Endothelial cell (in vitro differentiated cells): ENCODE data around the gene GLT6D1. TPM values are rescaled to one million over a fixed set of nuclear protein-coding genes. Genes with fewer than 3 reads are reported as not detected.

Source experiments
- DNase-seq: peaks from one replicate; pipeline ENCODE4 v3.0.0; 2021; ENCODE audit warnings: low spot score
- H3K27ac Mint-ChIP-seq: one replicate; pipeline ENCODE4 v1.8.0; 2021; ENCODE audit warnings: mixed read lengths, inconsistent platforms; ENCODE audit not compliant: unreplicated experiment
- H3K27me3 Mint-ChIP-seq: one replicate; pipeline ENCODE4 v1.8.0; 2021; ENCODE audit warnings: mild to moderate bottlenecking, moderate library complexity, mixed read lengths, inconsistent platforms; ENCODE audit not compliant: unreplicated experiment
- H3K36me3 Mint-ChIP-seq: one replicate; pipeline ENCODE4 v1.8.0; 2021; ENCODE audit warnings: mild to moderate bottlenecking, low read depth, mixed read lengths, inconsistent platforms; ENCODE audit not compliant: unreplicated experiment
- H3K4me1 Mint-ChIP-seq: one replicate; pipeline ENCODE4 v1.8.0; 2021; ENCODE audit warnings: mild to moderate bottlenecking, mixed read lengths, inconsistent platforms; ENCODE audit not compliant: unreplicated experiment
- H3K4me3 Mint-ChIP-seq: one replicate; pipeline ENCODE4 v1.8.0; 2021; ENCODE audit warnings: mild to moderate bottlenecking, mixed read lengths, inconsistent platforms; ENCODE audit not compliant: unreplicated experiment
- H3K9me3 Mint-ChIP-seq: one replicate; pipeline ENCODE4 v1.8.0; 2021; ENCODE audit warnings: mixed read lengths, inconsistent platforms; ENCODE audit not compliant: unreplicated experiment
- CTCF ChIP-seq: fragments of 200-600 bp; sonication (generic); IDR thresholded peaks from one replicate; pipeline ENCODE4 v1.5.0; 2021; ENCODE audit warnings: antibody characterized with exemption; ENCODE audit not compliant: unreplicated experiment
- total RNA-seq: library from RNA; stranded (reverse); fragmentation: NEBNext Ultra II Directional; extraction: Animal tissue kit (Norgen Biotek cat#: 25700); gene quantifications from one replicate; pipeline ENCODE4 v1.2.1, GENCODE V29; 2021; ENCODE audit not compliant: unreplicated experiment

The GLT6D1 gene
- total RNA-seq, 1 donor from 2014 or later, result not detected

- TF ChIP-seq CTCF, result no peak
- no peak overlapping the region for H3K27ac Mint-ChIP-seq
- no peak overlapping the region for H3K4me3 Mint-ChIP-seq
- no peaks in the 10 kb centered on the region for H3K9me3 Mint-ChIP-seq
- peaks cover 3% of the 10 kb centered on the region for H3K36me3 Mint-ChIP-seq
- peaks cover 6% of the 10 kb centered on the region for H3K4me1 Mint-ChIP-seq
- no peak for DNase-seq
- H3K27me3 Mint-ChIP-seq, result no peaks in the 10 kb centered on the region
Observed at GRCh38 chr9:135584371-135584770, 55.0 kb downstream of the GLT6D1 start.

- no peak for TF ChIP-seq CTCF
- no peak overlapping the region for H3K27ac Mint-ChIP-seq
- no peak overlapping the region for H3K4me3 Mint-ChIP-seq
- DNase-seq, result no peak
- peaks cover 6% of the 10 kb centered on the region for H3K4me1 Mint-ChIP-seq
- no peaks in the 10 kb centered on the region for H3K9me3 Mint-ChIP-seq
- no peaks in the 10 kb centered on the region for H3K27me3 Mint-ChIP-seq
- peaks cover 3% of the 10 kb centered on the region for H3K36me3 Mint-ChIP-seq
Observed at GRCh38 chr9:135583688-135584011, 55.7 kb downstream of the GLT6D1 start.

- no peak overlapping the region for H3K27ac Mint-ChIP-seq
- H3K9me3 Mint-ChIP-seq, result no peaks in the 10 kb centered on the region
- H3K36me3 Mint-ChIP-seq, result peaks cover 3% of the 10 kb centered on the region
- peaks cover 6% of the 10 kb centered on the region for H3K4me1 Mint-ChIP-seq
- no peaks in the 10 kb centered on the region for H3K27me3 Mint-ChIP-seq
- DNase-seq, result no peak
- no peak for TF ChIP-seq CTCF
- no peak overlapping the region for H3K4me3 Mint-ChIP-seq
Observed at GRCh38 chr9:135582966-135583687, 56.2 kb downstream of the GLT6D1 start.

GRCh38 chr9:135582541-135582940 lies 56.8 kb downstream of the GLT6D1 start:
- Mint-ChIP-seq H3K9me3 (no peaks in the 10 kb centered on the region), H3K36me3 (peaks cover 3% of the 10 kb centered on the region), H3K27me3 (no peaks in the 10 kb centered on the region), H3K4me1 (peaks cover 6% of the 10 kb centered on the region), H3K27ac (no peak overlapping the region), H3K4me3 (no peak overlapping the region)
- DNase-seq, result no peak
- TF ChIP-seq CTCF, result no peak

GRCh38 chr9:135581636-135582426 lies 57.5 kb downstream of the GLT6D1 start:
- H3K4me1 Mint-ChIP-seq, result peaks cover 6% of the 10 kb centered on the region
- no peak for DNase-seq
- H3K27me3 Mint-ChIP-seq, result no peaks in the 10 kb centered on the region
- H3K36me3 Mint-ChIP-seq, result peaks cover 3% of the 10 kb centered on the region
- TF ChIP-seq CTCF, result no peak
- no peaks in the 10 kb centered on the region for H3K9me3 Mint-ChIP-seq
- no peak overlapping the region for H3K27ac Mint-ChIP-seq
- no peak overlapping the region for H3K4me3 Mint-ChIP-seq
